Measurements from ENCODE around the gene GAB2. TPM values are rescaled to one million over a fixed set of nuclear protein-coding genes. Genes with fewer than 3 reads are reported as not detected.

The GAB2 gene
- total and polyA plus RNA-seq, 10 of the 15 experiments (the other 5 are each of a cell fraction or from before 2014, with no cell fraction given), result 0.69 to 12.6 (median 3.8) TPM

DNA sequence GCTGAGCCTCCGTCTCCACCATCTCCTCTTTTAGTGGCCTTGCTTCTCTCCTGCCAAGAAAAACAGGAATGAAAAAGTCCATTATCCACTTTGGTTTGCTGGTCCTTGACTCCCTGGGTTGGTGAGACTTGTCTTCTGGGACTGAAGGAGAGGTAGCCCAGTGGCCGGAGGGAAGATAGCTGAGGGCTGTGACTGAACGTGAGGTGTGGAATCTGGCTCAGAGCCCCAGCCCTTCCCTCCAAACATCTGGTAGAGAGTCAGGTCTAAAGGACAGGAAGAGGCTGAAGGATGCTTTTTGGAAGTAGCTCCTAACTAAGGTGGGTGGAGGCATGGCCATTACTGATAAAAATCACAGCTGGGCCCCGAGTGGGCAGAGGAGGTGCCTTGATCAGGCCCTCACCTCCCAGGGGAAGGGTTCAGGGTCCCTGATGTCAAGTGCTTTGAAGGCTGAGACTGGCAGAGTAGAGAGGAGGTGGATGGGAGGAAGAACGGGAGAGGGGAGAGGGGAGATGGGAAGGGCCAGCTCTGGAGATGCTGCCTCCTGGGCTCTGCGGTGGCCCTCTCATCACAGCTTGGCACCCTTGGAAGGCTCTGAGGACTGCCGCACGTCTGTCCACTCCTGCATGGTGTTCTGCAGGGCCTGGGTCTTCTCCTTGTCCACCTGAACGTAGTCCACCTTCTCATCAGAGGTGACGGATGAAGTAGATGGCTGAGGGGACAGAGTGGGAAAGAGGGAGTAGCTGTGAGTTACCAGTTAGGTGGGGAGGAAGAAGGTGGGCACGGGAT lies 198.7 kb downstream of the GAB2 start:
- no TSS peak for BruUV-seq (replicated peaks)

More for the DNA sequence above, 198.7 kb downstream of the GAB2 start:
- Histone ChIP-seq H2AFZ (ENCODE audit: control insufficient read depth, low read depth, low read length) (no peak overlapping the region), H3K79me2 (ENCODE audit: control insufficient read depth, insufficient read depth, low read length) (no peaks in the 10 kb centered on the region), H3K4me3 (no peak overlapping the region), H4K20me1 (ENCODE audit: control insufficient read depth, insufficient read depth) (no peaks in the 10 kb centered on the region), H3K9me3 (replicated peaks; ENCODE audit: control insufficient read depth, insufficient read depth, low read length) (no peaks in the 10 kb centered on the region), H3K9ac (ENCODE audit: control insufficient read depth, insufficient read depth, low read length) (no peak overlapping the region), H3K27me3 (replicated peaks in 1 of 2; ENCODE audit: control insufficient read depth in 2 of 2, insufficient read depth in 2 of 2, low read length in 1 of 2) (no peaks in the 10 kb centered on the region), H3K36me3 (ENCODE audit: control insufficient read depth in 2 of 2, insufficient read depth in 2 of 2, low read length in 1 of 2) (peaks cover 0 to 8% of the 10 kb centered on the region in 2 experiments; a peak in 2 of 4 replicates), H3K4me1 (ENCODE audit: control insufficient read depth, insufficient read depth, low read length) (peaks cover 27% of the 10 kb centered on the region), H3K4me2 (ENCODE audit: control insufficient read depth, insufficient read depth) (no peak overlapping the region), H3K27ac (ENCODE audit: control insufficient read depth, insufficient read depth) (no peak overlapping the region)
- FAIRE-seq, result no peak
- intact Hi-C loops (cut with micrococcal nuclease; ENCODE audit: unreplicated experiment) (no loop called here), in situ Hi-C loops (cut with MboI) (no loop called here)
- no peak for TF ChIP-seq JUND (IDR thresholded peaks at IDR 0.05; ENCODE audit: low read depth, low read length)
- TF ChIP-seq RFX5 (IDR thresholded peaks at IDR 0.05; ENCODE audit: low read depth, low read length), result no peak
- TF ChIP-seq MEF2B (IDR thresholded peaks at IDR 0.05; ENCODE audit: partially characterized antibody, poor library complexity, severe bottlenecking), result no peak
- TF ChIP-seq RAD21 (IDR thresholded peaks at IDR 0.05; ENCODE audit: insufficient read depth, low read depth, low read length), result no peak
- no peak for TF ChIP-seq IRF3 (IDR thresholded peaks at IDR 0.05)
- no peak for TF ChIP-seq ZSCAN29 (IDR thresholded peaks at IDR 0.05)
- POLR2A ChIA-PET, result no interaction called here
- 75% methylated on average over 11 of the region's 11 CpGs for WGBS (ENCODE audit: insufficient coverage, insufficient replicate concordance, low lambda C conversion rate, missing lambda C conversion rate)
- no peak for DNase-seq (ENCODE audit: low read depth, low spot score)
- CTCF ChIA-PET, result interaction anchor here (1.4 to 1.5 kb wide), 3 partner anchors 9 to 199 kb away, joined by 3 to 6 read pairs (median 3); partner anchors contain the start of gene GAB2
- RAD21 ChIA-PET (ENCODE audit: unreplicated experiment), result interaction anchor here (1.3 kb wide), 1 partner anchor 9 kb away, joined by 3 read pairs; no protein-coding TSS in a partner anchor
- ATAC-seq, result no peak
- SMC1A ChIA-PET (ENCODE audit: uncharacterized antibody, unreplicated experiment), result interaction anchor here (1.5 kb wide), 1 partner anchor 9 kb away, joined by 6 read pairs; no protein-coding TSS in a partner anchor
